GM18511 (cell line): ENCODE measurements around the gene HOXC12.

Source experiments
- ATAC-seq: cut with Tn5 transposase; IDR thresholded peaks from one replicate; pipeline ENCODE4 v1.9.1; 2021; ENCODE audit warnings: mild to moderate bottlenecking, moderate library complexity; ENCODE audit not compliant: unreplicated experiment

The HOXC12 gene

GRCh38 chr12:53955776-53956250 lies 1.1 kb downstream of the HOXC12 start:
- ATAC-seq, result no peak

- no peak for ATAC-seq
Observed at GRCh38 chr12:53956251-53956887, 1.7 kb downstream of the HOXC12 start.

DNA sequence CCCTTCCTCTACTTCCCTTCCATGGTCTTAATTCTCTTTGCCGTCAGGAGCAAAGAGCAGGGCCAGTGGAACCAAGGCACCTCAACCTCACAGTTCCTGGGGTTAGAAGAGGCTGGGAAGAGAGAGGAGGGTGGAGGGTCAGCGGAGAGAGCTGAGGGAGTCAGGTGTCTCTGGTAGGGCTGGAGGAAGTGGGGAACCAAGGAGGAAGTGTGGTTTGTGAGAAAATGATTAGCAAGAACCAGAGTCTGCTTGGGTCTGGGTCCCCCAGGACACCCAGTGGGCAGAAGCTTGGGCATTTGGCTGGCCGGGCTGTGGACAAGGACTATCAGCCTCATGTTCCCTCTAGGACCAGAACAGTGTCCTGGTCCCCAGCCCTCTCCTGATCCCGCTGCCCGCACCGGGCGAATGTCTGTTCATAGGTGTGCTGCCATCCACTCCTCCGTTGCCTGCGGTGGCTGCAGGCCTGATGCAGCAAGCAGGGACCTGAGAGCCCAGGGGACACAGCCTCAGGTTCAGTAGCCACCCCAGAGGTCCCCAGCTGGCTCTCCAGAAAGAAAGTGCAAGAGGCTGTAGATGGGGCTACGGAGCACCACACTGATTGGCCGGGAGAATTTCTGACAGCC lies 2.3 kb downstream of the HOXC12 start:
- no peak for ATAC-seq

GRCh38 chr12:53958128-53958527 lies 3.4 kb downstream of the HOXC12 start:
- ATAC-seq, result no peak

DNA sequence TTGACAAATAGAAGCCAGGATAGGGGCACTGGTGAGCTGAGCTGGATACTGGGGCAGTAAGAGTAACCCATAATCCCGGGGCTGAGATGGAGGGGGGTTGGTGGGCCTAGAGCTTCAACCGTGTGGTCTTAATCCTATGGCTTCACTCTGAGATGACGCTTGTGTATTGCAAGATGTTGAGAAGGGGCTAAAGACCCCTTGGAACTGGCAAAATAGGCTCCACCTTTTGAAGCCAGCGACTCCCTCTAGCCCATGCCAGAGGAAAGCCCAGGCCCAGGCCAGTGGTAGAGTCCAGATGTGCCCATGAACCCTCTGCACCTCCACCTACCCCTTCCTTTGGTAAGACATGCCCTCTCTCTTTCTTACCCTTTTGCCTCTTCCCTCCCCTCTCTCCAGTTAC lies 4.6 kb downstream of the HOXC12 start:
- no peak for ATAC-seq

DNA sequence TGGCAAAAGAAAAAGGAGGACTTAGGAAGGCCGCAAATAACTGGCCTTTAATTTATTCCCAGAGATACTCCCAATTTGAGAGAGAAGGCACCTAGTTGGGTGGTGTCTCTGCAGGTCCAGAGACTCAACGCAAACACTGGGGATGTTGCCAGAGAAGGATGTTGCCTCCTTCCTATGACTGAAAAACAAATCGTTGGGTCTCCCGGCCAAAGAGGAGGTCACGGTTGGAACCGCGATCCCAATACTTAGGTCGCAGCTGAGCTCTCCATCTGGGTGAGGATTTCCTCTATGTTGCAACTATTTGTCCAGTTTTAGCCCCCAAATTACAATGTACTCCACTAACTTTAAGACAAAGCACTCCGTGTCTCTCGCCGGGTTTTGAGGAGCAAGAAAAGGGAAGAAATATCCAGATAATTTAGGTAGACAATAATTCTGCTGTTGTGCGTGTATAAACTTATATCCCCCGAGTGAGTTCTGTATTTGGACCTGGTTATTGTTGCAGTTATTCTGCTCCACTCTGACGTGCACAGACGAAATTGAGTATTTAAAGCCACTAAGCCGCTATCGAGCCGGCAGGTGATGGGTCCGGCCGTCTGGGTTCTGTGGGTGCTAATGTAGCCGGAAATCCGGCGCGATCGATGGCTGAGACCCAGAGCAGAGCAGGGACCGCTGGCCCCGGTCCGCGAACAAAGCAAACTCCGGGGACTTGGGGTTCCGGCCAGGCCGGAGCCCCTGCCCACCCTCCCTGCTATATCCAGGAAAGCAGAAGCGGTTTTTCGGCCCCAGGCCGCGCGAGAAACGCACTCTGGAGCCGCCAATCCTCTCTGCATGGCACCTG lies 5.7 kb downstream of the HOXC12 start:
- no peak for ATAC-seq

DNA sequence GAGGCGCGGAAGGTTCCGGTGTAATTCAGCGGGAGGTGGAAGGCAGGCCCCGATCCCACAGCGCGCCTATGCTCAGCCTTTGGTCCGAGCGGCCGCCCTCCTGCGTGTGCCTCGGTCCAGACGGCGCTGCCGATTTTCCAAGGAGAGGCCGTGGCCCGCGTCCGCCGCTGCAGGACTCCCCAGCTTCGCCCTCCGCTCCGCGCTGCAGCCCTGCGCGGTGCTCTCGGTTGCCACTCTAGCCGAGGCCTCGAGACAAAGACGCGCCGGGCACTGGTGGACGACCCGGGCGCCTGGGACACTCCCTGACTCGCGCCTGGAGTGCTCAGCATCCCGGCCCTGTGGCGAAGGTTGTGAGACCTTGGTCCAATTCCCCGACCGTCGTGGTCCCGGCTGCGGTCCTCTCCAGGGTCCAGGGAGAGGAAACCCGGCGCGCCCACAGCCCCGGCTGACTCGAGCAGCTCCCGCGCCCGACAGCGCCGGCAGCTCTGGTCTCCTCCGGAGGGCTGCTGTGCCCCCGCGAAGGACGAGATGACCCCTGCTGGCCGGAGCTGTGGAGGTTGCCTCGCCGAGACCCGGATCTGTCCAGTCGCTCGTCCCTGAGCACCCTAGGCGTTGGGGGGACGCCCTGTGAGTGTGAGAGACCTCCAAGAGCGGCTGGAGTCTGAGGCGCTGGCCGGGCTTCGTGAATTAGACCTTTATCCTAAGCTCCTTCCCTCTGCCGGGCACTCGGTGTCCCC lies 6.5 kb downstream of the HOXC12 start:
- no peak for ATAC-seq

GRCh38 chr12:53963005-53963404 lies 8.3 kb downstream of the HOXC12 start:
- ATAC-seq, result no peak

- no peak for ATAC-seq
Observed at GRCh38 chr12:53963434-53964314, 9.0 kb downstream of the HOXC12 start.

GRCh38 chr12:53964315-53964713 lies 9.6 kb downstream of the HOXC12 start:
- no peak for ATAC-seq

DNA sequence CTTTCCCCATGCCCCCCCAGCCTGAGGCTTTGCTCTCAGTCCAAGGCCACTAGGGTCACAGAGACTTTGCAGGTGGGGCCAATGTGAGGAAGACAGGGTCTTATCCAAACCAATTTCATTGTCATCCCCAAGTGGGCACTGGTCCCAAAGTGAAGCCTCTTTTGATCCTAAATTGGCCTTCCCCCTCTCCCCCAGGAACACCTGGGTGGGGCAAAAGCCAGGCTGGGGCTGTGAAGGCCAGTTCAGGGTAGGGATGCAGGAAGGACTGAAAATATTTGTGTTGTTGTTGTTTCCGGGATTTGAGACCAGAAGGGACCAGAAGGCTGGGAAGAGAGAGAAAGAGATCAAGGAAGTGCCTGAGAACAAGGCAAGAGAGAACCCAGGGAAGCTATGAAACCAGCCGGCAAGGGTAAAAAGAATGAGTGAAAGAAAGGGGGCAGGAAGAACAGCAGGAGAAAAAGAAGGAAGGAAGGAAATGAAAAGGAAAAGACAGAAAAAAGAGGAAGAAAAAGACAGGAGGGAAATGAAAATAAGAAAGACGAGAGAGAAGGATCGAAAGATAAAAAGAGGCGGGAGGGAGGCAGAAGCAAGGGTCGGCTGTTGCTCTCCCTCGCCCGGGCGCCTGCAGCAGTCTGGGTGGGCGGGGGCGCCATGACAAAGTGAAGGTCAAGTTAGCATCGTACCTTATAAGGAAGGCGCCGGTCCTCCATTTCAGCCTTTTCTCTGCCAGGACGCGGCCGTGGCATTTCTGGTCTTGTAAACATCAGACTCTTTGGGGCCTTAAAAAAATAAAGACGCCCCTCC lies 10.8 kb downstream of the HOXC12 start:
- no peak for ATAC-seq

DNA sequence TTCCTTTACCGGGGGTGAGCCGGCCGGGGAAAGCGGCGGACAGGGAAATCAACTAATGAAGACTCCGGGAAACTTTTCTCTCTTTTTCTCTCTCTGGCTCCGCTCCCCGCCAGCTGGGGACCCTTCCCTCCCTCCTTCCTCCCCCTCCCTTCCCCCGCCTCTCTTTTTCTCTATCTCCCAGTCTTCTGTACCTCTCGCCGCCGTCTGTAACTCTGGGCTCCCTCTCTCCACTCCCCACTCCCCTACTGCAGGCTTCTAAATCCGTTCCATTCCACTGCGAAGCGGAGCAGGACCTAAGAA lies 11.3 kb downstream of the HOXC12 start:
- no peak for ATAC-seq

DNA sequence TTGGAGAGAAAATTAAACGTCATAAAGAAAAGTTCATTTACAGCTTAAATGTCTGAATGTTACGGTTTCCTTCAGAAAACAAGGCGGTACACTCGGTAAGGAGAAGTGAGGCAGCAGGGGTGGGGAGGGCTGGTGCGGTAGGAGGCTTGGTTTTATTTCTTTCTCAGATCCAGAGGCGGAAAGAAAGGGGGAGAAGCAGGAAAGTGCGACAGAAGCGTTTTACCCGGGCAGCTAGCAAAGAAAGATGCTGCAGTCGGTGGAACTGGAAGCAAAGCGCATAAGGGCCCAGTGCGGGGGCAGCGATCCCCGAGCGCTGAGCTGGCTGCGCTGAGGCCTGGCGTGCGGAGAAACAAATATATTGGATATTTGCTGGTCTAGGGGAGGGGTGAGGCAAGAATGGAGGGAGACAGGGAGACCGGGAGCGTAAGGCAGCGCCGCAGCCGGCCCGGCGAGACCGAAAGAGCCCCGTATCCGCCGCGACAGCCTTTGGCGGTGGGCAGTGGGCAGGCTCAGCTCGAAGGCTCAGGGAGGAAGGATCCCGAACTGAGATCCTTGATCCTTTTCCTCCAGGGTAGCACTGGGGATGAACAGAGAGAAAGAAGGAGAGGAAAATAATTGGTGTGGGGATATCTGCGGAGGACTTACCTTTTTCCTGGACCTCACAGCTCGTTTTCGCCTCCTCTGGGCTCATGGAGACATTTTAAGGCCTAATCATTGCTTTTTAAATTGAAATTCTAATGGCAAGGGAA lies 11.9 kb downstream of the HOXC12 start:
- ATAC-seq, result no peak

- ATAC-seq, result no peak
Observed at GRCh38 chr12:53967421-53967925, 12.8 kb downstream of the HOXC12 start.

- no peak for ATAC-seq
Observed at GRCh38 chr12:53968214-53969127, 13.8 kb downstream of the HOXC12 start.

DNA sequence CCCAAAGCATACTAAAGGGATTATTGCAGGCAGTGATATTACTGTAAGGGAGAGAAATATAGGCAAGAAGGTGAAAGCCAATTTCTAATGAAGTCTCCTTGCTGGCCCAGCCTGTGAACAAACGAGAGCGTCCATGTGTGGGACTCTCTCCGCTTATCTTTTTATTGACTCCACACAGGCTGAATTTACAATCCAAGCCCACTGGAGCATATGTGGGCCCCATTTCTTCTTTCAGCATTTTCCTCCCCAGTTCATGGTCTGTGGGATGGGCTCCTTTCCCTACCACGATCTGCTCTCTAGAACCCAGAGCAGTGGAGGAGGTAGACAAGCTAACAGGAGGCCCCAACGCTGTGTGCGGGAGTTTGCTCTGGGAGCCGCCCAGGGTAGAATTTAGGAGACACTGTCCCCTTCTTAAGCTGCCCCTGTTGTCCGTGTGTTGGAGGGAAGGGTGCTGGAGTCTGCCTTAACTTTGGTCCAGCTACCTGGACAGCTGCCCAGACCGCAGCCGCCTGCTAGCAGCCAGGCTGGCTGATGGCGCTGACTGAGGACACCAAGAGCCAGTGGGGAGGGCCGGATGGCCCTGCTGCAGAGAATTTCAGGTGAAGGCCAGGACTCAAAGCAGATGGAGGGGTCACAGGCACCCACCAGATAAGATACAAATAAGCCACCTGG lies 15.0 kb downstream of the HOXC12 start:
- no peak for ATAC-seq

DNA sequence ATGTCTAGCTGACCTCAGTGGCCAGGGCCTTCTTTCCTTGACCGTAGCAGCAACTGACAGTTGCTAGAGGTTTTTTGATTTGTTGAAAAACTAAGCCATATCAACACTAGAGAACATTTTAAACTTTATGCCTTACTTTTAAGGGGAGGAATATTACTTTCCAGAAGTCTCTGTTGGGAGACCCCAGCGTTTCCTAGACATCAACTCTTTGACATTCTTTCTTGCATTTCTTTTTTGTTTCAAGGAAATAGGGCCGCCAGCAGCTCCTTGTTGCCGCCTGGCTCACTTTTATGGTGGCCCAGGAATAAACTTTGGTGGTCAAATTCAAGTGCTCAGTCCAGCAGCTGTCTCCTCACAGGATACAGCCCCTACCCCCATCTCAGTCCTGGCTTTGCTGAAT lies 15.7 kb downstream of the HOXC12 start:
- no peak for ATAC-seq
